Right ventricle myocardium inferior (tissue), 1 donor: ENCODE results near the gene MIGA1. TPM values are rescaled to one million over a fixed set of nuclear protein-coding genes. Genes with fewer than 3 reads are reported as not detected.
A peak's percentile ranks its signal among the peaks of the same experiment; 100 is the strongest.

Source experiments
- ATAC-seq: fragments of 200-7000 bp; cut with Tn5 transposase; one replicate; pipeline ENCODE4 v1.9.1; 2020; ENCODE audit warnings: mild to moderate bottlenecking, moderate library complexity
- DNase-seq: peaks from one replicate; pipeline ENCODE4 v3.0.0; 2021; ENCODE audit errors: missing footprints
- intact Hi-C: fragments of 100-400 bp; cut with DNase I; formaldehyde crosslinking; loops from one replicate; pipeline ENCODE4 v1.11.0; 2022
- total RNA-seq: library from RNA; stranded (reverse); fragmentation: NEBNext Ultra II Directional; extraction: Animal tissue kit (Norgen Biotek cat#: 25700); gene quantifications from one replicate; pipeline ENCODE4 v1.2.1, GENCODE V29; 2021
- donor health status: DM: no; HTN: yes; CAD: no; lungs with severe emphysema.

The MIGA1 gene
- total RNA-seq, 1 donor from 2014 or later = 9.9 TPM

GRCh38 chr1:77831976-77832711, 52.7 kb downstream of the MIGA1 start:
- DNase-seq (no peak), ATAC-seq (peak; percentile 55)
- intact Hi-C loops = no loop called here

- peak; percentile 91 for ATAC-seq
- DNase-seq = no peak
- intact Hi-C loops = loop anchor here (1.0 kb wide), 1 partner anchor 55 kb away; the partner anchor contains the start of gene NEXN
Measured at GRCh38 chr1:77832901-77833300, 53.5 kb downstream of the MIGA1 start.

GRCh38 chr1:77833521-77834100, 54.2 kb downstream of the MIGA1 start:
- ATAC-seq = no peak
- intact Hi-C loops = loop anchor here (1.0 kb wide), 1 partner anchor 55 kb away; the partner anchor contains the start of gene NEXN
- no peak for DNase-seq

GRCh38 chr1:77834771-77835334, 55.4 kb downstream of the MIGA1 start:
- DNase-seq = no peak
- intact Hi-C loops = no loop called here

GRCh38 chr1:77841574-77841973, 62.1 kb downstream of the MIGA1 start:
- DNase-seq (no peak), ATAC-seq (no peak)
- intact Hi-C loops = no loop called here

More at GRCh38 chr1:77834771-77835334, 55.4 kb downstream of the MIGA1 start:
- ATAC-seq = peak; percentile 24

GRCh38 chr1:77845951-77846350, 66.5 kb downstream of the MIGA1 start:
- ATAC-seq (no peak), DNase-seq (no peak)
- intact Hi-C loops = no loop called here

- no peak for DNase-seq
- intact Hi-C loops = no loop called here
- ATAC-seq = no peak
Measured at GRCh38 chr1:77846966-77847365, 67.5 kb downstream of the MIGA1 start.

- ATAC-seq (no peak), DNase-seq (no peak)
- intact Hi-C loops = no loop called here
Measured at GRCh38 chr1:77847621-77848080, 68.2 kb downstream of the MIGA1 start.

- intact Hi-C loops = no loop called here
- DNase-seq = no peak
- no peak for ATAC-seq
Measured at GRCh38 chr1:77850082-77850481, 70.6 kb downstream of the MIGA1 start.

- ATAC-seq = no peak
- intact Hi-C loops = no loop called here
- DNase-seq = no peak
Measured at GRCh38 chr1:77857552-77857951, 78.1 kb downstream of the MIGA1 start.

- intact Hi-C loops = no loop called here
- no peak for ATAC-seq
Measured at GRCh38 chr1:77858725-77859124, 79.3 kb downstream of the MIGA1 start.

GRCh38 chr1:77859248-77859647, 79.8 kb downstream of the MIGA1 start:
- intact Hi-C loops = no loop called here
- no peak for DNase-seq
- ATAC-seq = no peak

More at GRCh38 chr1:77858725-77859124, 79.3 kb downstream of the MIGA1 start:
- no peak for DNase-seq

GRCh38 chr1:77866296-77866695, 86.8 kb downstream of the MIGA1 start:
- intact Hi-C loops = no loop called here
- ATAC-seq (no peak), DNase-seq (no peak)

GRCh38 chr1:77872645-77873044, 93.2 kb downstream of the MIGA1 start:
- intact Hi-C loops = no loop called here
- DNase-seq (no peak), ATAC-seq (no peak)

- ATAC-seq (no peak), DNase-seq (no peak)
- intact Hi-C loops = no loop called here
Measured at GRCh38 chr1:77873461-77873860, 94.0 kb downstream of the MIGA1 start.

GRCh38 chr1:77874804-77875445, 95.5 kb downstream of the MIGA1 start:
- intact Hi-C loops = no loop called here
- DNase-seq (no peak), ATAC-seq (no peak)

GRCh38 chr1:77876884-77877283, 97.4 kb downstream of the MIGA1 start:
- DNase-seq (no peak), ATAC-seq (no peak)
- intact Hi-C loops = no loop called here

GRCh38 chr1:77881061-77881460, 101.6 kb downstream of the MIGA1 start:
- DNase-seq = no peak
- intact Hi-C loops = no loop called here
- no peak for ATAC-seq

GRCh38 chr1:77882411-77882810, 103.0 kb downstream of the MIGA1 start:
- DNase-seq (no peak), ATAC-seq (no peak)
- intact Hi-C loops = no loop called here
